K562 (cell line): ENCODE results near the gene BLID.

Source experiments
- PHF8 ChIP-seq: fragments of 200-600 bp; sonication (generic); IDR thresholded peaks from 2 replicates; pipeline ENCODE4 v1.6.1; 2012; ENCODE audit warnings: mixed run types, mild to moderate bottlenecking, inconsistent platforms, low read length, moderate library complexity, borderline replicate concordance
- POLR2AphosphoS5 ChIP-seq: IDR thresholded peaks from 2 replicates; pipeline ENCODE4 v1.6.1; 2011; ENCODE audit warnings: mild to moderate bottlenecking, low read depth, low read length, moderate library complexity; ENCODE audit not compliant: control insufficient read depth, insufficient read depth
- STAT5A ChIP-seq: IDR thresholded peaks from 2 replicates; pipeline ENCODE4 v1.6.1; 2012; ENCODE audit warnings: low read length, inconsistent platforms, borderline replicate concordance
- ZNF507 ChIP-seq: conservative IDR thresholded peaks from 2 replicates; pipeline ENCODE4 v1.6.1; 2017; ENCODE audit warnings: missing genetic modification characterization, missing compliant biosample characterization
- TF ChIP-seq, protein P1 (sequence below), 3 experiments: IDR thresholded peaks in 2 of 3; conservative IDR thresholded peaks in 1 of 3; 2 replicates each; pipeline ENCODE4 v1.5.1; 2011 to 2012; ENCODE audit warnings: low read length in 3 of 3, mild to moderate bottlenecking in 3 of 3, control low read depth in 2 of 3, improper control_type of control experiment in 1 of 3, inconsistent platforms in 1 of 3, low read depth in 1 of 3, mixed read lengths in 1 of 3, moderate library complexity in 1 of 3; ENCODE audit not compliant: insufficient read depth in 2 of 3

DNA sequence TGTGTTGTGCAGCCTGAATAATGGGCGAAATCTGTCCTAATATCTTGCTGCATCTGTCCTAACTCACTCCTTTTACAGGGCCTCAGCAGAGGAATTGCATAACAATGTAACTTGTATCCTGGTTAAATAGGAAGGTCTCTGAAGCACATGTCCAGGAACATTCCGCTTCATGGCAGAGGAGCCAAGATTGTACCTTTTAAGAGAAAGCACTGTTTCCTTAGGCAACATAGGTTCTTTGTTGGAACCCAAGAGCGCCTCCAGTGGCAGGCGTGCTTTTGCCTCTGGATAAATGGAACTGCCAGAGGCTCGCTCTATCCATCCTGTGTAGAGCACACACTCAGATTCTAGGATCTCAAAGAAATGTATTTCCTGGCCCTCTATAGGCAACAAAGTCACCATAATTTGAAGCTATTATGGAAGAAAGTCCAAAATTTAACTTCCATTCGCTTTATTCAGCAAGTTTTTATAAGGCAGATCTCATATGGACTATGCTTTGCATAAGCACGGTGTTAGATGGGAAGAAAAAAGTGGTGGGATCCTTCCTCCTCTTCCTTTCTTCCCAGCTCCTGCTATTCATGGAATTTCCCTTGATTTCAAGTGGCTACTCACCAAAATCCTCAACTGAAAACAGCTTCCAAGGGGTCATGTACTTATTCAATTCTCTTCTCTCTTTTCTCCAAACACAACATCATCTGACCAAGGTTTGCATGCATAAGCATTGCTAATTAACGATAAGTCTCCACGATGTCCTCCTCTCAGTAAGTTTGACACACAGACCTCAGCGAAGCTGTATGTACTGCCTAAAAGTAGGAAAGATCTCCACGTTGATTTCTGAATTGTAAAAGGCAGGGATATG, at the start of gene BLID:
- TF ChIP-seq, protein P1, sequence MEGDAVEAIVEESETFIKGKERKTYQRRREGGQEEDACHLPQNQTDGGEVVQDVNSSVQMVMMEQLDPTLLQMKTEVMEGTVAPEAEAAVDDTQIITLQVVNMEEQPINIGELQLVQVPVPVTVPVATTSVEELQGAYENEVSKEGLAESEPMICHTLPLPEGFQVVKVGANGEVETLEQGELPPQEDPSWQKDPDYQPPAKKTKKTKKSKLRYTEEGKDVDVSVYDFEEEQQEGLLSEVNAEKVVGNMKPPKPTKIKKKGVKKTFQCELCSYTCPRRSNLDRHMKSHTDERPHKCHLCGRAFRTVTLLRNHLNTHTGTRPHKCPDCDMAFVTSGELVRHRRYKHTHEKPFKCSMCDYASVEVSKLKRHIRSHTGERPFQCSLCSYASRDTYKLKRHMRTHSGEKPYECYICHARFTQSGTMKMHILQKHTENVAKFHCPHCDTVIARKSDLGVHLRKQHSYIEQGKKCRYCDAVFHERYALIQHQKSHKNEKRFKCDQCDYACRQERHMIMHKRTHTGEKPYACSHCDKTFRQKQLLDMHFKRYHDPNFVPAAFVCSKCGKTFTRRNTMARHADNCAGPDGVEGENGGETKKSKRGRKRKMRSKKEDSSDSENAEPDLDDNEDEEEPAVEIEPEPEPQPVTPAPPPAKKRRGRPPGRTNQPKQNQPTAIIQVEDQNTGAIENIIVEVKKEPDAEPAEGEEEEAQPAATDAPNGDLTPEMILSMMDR (IDR thresholded peaks at IDR 0.05 in 2 of 3, conservative IDR thresholded peaks at IDR 0.05 in 1 of 3; ENCODE audit: insufficient read depth in 2 of 3, low read depth in 1 of 3, low read length in 3 of 3) = 0 out of 6 replicates have a peak, but pooled peaks of 1 of the 3 experiments have one; percentile 21
- TF ChIP-seq ZNF507 (no peak), STAT5A (no peak), POLR2AphosphoS5 (no peak), PHF8 (no peak)
